ENCODE results near the gene PBX1. TPM values are rescaled to one million over a fixed set of nuclear protein-coding genes. Genes with fewer than 3 reads are reported as not detected.

PBX1 gene
- total and polyA plus RNA-seq, 12 donors: 13.3 to 91.8 (median 62.7) TPM

DNA sequence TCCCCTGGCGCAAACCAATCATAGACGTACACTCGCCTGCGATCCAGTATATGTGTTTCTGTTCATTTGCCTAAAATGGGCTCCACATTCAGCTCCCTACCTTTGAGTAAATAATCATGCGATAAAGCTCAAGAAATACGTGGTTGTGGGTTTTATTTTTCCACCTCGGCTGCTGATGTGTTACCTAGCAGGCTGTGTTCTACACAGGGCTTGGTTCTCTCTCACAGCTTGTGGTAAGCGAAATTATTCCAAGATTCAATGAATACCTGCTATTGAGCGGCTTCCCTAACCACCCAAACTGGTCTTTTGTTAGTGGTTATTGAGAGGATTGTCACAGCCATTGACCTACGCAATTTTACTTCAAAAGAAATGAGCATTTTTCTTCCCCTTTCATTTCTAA, 180.2 kb downstream of the PBX1 start:
- no peak overlapping the region for H3K27ac ChIP-seq
- no peaks in the 10 kb centered on the region for H3K9me3 ChIP-seq
- peaks cover 0 to 15% (median 8%) of the 10 kb centered on the region in 9 donors for H3K4me1 ChIP-seq
- 95 to 97% methylated on average over 10 of the region's 10 CpGs for WGBS, 2 donors
- intact Hi-C loops (cut with DNase I): no loop called here
- no peak overlapping the region for H3K4me3 ChIP-seq
- no peak for DNase-seq
- ATAC-seq: no peak
- H3K27me3 ChIP-seq: no peaks in the 10 kb centered on the region
- TF ChIP-seq, protein P1, sequence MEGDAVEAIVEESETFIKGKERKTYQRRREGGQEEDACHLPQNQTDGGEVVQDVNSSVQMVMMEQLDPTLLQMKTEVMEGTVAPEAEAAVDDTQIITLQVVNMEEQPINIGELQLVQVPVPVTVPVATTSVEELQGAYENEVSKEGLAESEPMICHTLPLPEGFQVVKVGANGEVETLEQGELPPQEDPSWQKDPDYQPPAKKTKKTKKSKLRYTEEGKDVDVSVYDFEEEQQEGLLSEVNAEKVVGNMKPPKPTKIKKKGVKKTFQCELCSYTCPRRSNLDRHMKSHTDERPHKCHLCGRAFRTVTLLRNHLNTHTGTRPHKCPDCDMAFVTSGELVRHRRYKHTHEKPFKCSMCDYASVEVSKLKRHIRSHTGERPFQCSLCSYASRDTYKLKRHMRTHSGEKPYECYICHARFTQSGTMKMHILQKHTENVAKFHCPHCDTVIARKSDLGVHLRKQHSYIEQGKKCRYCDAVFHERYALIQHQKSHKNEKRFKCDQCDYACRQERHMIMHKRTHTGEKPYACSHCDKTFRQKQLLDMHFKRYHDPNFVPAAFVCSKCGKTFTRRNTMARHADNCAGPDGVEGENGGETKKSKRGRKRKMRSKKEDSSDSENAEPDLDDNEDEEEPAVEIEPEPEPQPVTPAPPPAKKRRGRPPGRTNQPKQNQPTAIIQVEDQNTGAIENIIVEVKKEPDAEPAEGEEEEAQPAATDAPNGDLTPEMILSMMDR (IDR thresholded peaks at IDR 0.05): no peak
- no peaks in the 10 kb centered on the region for H3K36me3 ChIP-seq

DNA sequence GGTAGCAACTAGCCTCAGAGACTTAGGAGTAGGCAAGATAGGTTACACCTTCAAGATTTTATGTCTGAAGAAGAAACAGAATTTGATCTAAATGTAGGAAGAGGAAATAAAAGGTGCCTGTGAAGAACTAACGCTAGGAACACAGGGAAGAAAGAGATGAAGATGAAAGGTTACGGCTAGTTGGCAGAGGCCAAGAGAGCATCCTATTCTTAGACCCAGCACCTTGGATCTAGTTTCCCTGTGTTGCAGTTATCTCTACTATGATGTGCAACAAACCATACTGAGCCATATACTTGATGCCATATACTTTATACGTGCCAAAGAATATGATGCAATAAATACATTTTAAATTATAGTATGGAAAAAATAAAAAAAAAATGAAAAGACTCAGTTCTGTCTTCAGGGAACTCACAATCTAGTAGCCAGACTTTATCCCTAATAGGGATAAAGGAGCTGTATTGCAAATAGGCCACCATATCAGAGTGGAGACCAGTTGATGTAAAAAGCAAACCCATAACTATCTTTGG, 181.1 kb downstream of the PBX1 start:
- Histone ChIP-seq H3K9me3 (no peaks in the 10 kb centered on the region), H3K36me3 (no peaks in the 10 kb centered on the region), H3K4me3 (no peak overlapping the region), H3K4me1 (peaks cover 0 to 15% (median 8%) of the 10 kb centered on the region in 9 donors), H3K27me3 (no peaks in the 10 kb centered on the region), H3K27ac (no peak overlapping the region)
- ATAC-seq: peak in 2 of 8 donors; percentile 53
- TF ChIP-seq, protein P1 (IDR thresholded peaks at IDR 0.05): no peak
- WGBS, 2 donors: 59 to 75% methylated on average over 3 of the region's 3 CpGs
- no peak for DNase-seq
- intact Hi-C loops (cut with DNase I): loop anchor here in 1 of 10 donors (1.0 kb wide), 1 partner anchor 33 kb away; no protein-coding TSS in a partner anchor

DNA sequence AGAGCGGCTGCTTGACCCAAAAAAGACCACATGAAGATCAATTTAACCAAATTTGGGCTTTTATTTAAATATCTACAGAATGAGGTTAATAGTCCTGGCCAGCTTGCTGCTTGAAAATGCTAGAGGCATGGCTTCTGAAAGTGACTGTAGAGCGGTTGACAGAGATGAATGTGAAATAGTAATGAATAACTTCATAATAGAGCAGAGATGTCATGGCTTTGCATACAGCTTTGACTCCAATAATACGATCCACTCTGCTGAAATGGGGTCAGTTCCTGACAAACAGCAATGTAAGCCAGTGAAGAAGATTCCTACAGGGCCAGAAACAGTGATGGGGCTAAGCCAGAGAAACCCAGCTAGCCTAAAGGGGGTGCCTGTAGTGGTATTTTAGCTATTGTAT, 183.8 kb downstream of the PBX1 start:
- intact Hi-C loops (cut with DNase I): no loop called here
- DNase-seq: no peak
- H3K4me3 ChIP-seq: no peak overlapping the region
- H3K27ac ChIP-seq: no peak overlapping the region
- H3K4me1 ChIP-seq: peaks cover 0 to 16% (median 12%) of the 10 kb centered on the region in 9 donors
- H3K9me3 ChIP-seq: no peaks in the 10 kb centered on the region
- TF ChIP-seq, protein P1 (IDR thresholded peaks at IDR 0.05): no peak
- no peak for ATAC-seq
- WGBS, 2 donors: 92 to 95% methylated on average over 3 of the region's 3 CpGs
- H3K36me3 ChIP-seq: no peaks in the 10 kb centered on the region
- no peaks in the 10 kb centered on the region for H3K27me3 ChIP-seq

DNA sequence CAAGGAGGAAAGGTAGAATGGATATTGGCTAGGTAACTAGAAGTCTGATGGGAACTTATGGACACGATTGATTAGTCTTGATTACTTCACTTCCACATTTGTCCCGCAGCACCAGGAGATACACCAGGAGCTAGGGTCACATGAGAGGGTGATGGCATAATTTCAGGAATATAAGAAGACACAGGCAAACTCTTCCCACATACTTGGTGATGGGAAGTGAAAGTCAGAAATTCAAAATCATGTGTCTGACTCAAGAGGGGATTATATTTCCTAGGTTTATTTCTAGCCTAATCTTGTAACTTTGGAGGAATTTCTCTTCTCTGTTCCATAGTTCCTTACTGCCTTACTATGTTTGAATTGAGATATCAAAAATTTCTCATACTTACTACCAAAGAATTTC, 185.0 kb downstream of the PBX1 start:
- no peak for ATAC-seq
- H3K4me1 ChIP-seq: peaks cover 3 to 29% (median 24%) of the 10 kb centered on the region in 9 donors
- intact Hi-C loops (cut with DNase I): no loop called here
- H3K27ac ChIP-seq: no peak overlapping the region
- TF ChIP-seq, protein P1 (IDR thresholded peaks at IDR 0.05): no peak
- 91 to 93% methylated on average over 2 of the region's 2 CpGs for WGBS, 2 donors
- H3K36me3 ChIP-seq: no peaks in the 10 kb centered on the region
- no peak for DNase-seq
- H3K4me3 ChIP-seq: no peak overlapping the region
- H3K27me3 ChIP-seq: no peaks in the 10 kb centered on the region
- H3K9me3 ChIP-seq: no peaks in the 10 kb centered on the region

All from heart right ventricle (tissue), 16 donors.